Neural cell (in vitro differentiated cells): Measurements from ENCODE around the gene CCDC182.

ENCODE experiments used
- CTCF ChIP-seq: fragments of 450-650 bp; IDR thresholded peaks from 2 replicates; pipeline ENCODE4 v1.5.1; 2014; ENCODE audit warnings: antibody characterized with exemption, mild to moderate bottlenecking, moderate library complexity; ENCODE audit not compliant: poor library complexity, severe bottlenecking
- EZH2 ChIP-seq: fragments of 200-600, 300-800 bp; shearing (Covaris generic), sonication (generic); IDR thresholded peaks from 2 replicates; pipeline ENCODE4 v1.6.1; 2014; ENCODE audit warnings: antibody characterized with exemption, low read length, borderline replicate concordance, mild to moderate bottlenecking; ENCODE audit not compliant: insufficient read depth, poor library complexity, severe bottlenecking

GRCh38 chr17:57739402-57740234, 5.5 kb downstream of the CCDC182 start:
- TF ChIP-seq CTCF (peak; percentile 53), EZH2 (no peak)
